Measurements from ENCODE around the gene HAGH.

The HAGH gene

DNA sequence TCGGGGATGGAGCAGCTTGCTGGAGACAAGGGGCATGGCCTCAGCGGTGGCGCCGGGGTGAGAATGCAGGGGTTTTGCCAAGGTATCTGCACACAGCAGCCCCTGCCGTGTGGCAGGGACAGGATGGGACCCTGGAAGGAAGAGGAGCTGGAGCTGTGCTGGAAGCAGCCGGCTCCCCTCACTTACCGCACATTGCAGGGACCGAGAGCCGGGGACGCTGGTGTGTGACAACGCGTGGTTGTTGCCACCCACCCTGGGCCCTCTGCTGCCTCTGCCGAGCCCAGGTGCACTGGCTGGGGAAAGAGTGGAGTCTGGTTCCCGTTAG, 40.8 kb downstream of the HAGH start:
- 0 out of 2 replicates have a peak, but pooled peaks cover 5% of the 10 kb centered on the region for H4K20me1 ChIP-seq (ENCODE audit: control insufficient read depth, insufficient read depth, low read depth, low read length)
- TF ChIP-seq, protein P1, sequence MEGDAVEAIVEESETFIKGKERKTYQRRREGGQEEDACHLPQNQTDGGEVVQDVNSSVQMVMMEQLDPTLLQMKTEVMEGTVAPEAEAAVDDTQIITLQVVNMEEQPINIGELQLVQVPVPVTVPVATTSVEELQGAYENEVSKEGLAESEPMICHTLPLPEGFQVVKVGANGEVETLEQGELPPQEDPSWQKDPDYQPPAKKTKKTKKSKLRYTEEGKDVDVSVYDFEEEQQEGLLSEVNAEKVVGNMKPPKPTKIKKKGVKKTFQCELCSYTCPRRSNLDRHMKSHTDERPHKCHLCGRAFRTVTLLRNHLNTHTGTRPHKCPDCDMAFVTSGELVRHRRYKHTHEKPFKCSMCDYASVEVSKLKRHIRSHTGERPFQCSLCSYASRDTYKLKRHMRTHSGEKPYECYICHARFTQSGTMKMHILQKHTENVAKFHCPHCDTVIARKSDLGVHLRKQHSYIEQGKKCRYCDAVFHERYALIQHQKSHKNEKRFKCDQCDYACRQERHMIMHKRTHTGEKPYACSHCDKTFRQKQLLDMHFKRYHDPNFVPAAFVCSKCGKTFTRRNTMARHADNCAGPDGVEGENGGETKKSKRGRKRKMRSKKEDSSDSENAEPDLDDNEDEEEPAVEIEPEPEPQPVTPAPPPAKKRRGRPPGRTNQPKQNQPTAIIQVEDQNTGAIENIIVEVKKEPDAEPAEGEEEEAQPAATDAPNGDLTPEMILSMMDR (IDR thresholded peaks at IDR 0.05; ENCODE audit: low read depth, low read length, poor library complexity, severe bottlenecking), result no peak
- no peak for TF ChIP-seq EZH2phosphoT487 (IDR thresholded peaks at IDR 0.05; ENCODE audit: borderline replicate concordance, low read length)
- H3K36me3 ChIP-seq (ENCODE audit: control insufficient read depth, low read length), result peaks cover 22% of the 10 kb centered on the region
- H3K79me2 ChIP-seq (ENCODE audit: control insufficient read depth, low read length), result peaks cover 62% of the 10 kb centered on the region
- no peak overlapping the region for H3K4me3 ChIP-seq (ENCODE audit: low read length)
- H3F3A ChIP-seq (ENCODE audit: control insufficient read depth, insufficient read depth), result no peaks in the 10 kb centered on the region
- no peak overlapping the region for H3K4me2 ChIP-seq (ENCODE audit: low read length)
- H3K9me3 ChIP-seq (ENCODE audit: control insufficient read depth, insufficient read depth, low read length), result no peaks in the 10 kb centered on the region
- no peak overlapping the region for H3K27ac ChIP-seq (ENCODE audit: low read depth, low read length)
- peaks cover 16% of the 10 kb centered on the region for H3K4me1 ChIP-seq (ENCODE audit: control insufficient read depth, low read length)
- H3K27me3 ChIP-seq (ENCODE audit: control insufficient read depth, low read length), result no peaks in the 10 kb centered on the region
- H3K9me2 ChIP-seq (replicated peaks; ENCODE audit: control insufficient read depth, low read length), result no peaks in the 10 kb centered on the region

DNA sequence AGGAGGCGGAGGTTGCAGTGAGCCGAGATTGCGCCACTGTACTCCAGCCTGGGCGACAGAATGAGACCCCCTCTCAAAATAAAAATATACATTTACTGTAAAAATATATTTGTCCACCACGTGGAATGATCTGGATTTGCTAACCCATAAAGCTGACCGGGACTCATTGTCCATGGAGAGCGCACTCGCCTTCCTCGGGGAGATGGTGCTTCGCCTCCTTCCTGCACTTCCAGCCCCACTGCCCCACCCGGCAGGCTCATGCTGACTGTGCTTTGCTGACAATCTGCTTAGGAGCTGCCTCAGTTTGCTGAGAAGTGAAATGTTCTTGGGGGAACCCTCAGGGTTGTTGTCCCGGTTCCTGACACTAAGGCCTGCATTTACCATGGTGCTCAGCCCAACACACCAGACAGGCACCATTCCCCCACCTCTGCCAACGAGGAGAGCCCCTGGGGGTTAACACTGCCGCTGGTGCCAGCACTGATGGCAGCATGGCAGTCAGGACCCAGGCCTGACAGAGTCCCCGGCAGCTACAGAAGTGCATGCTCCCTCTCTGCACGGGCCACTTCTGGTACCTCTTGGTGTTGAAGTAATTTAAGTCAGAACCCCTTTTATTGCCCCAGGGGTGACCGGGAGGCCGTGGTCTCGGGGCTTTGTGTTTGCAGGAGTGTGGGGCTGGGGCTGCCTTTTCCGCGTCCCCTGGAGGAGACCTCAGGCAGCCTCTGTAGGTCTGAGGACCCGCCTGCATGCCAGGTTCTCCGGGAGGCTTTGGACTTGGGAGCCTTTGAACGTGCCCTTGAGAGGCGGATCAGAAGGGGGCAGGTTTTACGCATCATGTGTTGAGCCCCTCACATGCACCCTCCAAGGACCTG, 41.4 kb downstream of the HAGH start:
- Histone ChIP-seq H3K79me2 (ENCODE audit: control insufficient read depth, low read length) (peaks cover 62% of the 10 kb centered on the region), H3K36me3 (ENCODE audit: control insufficient read depth, low read length) (peaks cover 22% of the 10 kb centered on the region)
- TF ChIP-seq, protein P1 (IDR thresholded peaks at IDR 0.05; ENCODE audit: low read depth, low read length, poor library complexity, severe bottlenecking), result no peak
- no peak for TF ChIP-seq EZH2phosphoT487 (IDR thresholded peaks at IDR 0.05; ENCODE audit: borderline replicate concordance, low read length)

DNA sequence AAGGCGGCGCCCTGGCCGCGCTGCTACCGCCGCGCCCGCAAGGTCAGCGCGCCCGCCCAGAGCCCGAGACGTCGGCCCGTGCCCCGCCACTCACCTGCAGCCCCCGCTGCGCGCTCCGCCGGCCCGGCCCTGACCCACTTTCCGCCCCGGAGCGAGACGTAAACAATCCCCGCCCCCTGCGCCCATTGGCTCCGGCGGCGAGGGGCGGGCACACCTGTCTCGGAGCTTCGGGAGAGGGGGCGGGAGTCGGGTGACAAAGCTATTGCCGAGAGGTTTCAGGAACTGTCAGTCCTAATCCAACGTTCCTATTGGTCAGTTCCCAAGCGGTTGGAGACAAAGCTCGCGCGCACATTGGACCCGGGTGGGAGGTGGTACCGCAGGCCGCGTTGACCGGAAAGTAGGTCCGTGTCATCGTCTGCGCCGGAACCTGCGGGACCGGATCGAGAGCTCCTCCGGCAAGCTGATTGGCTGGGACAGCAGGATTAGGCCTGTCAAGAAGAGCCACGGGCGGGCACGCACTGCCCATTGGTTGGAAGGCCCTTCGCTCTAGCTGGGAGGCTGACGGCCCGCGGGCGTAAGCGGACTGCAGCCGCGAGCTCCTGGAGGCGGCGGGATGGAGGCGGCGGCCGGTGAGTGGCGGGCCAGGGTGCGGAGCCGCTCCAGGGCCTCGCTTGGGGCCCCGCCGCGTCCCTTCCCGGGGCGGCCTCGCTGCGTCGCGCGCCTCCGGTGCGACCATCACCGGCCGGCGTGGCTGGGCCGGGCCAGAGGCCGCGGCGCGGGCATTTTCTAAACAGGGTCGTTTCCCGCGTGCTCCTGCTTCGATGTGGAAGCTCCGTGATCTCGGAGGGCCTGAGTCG, 44.0 kb downstream of the HAGH start, which contains the start of the genes NUBP2 and SPSB3:
Gene NUBP2 (plus strand): TSS at position 553 of the 857 bp plus-strand sequence. CDS start 61 bp downstream, at position 614.
Gene SPSB3 (minus strand): TSS at position 164 of the 857 bp plus-strand sequence. CDS start 1,088 bp downstream, outside the sequence.
- TF ChIP-seq EZH2phosphoT487 (IDR thresholded peaks at IDR 0.05; ENCODE audit: borderline replicate concordance, low read length), result no peak
- TF ChIP-seq, protein P1 (IDR thresholded peaks at IDR 0.05; ENCODE audit: low read depth, low read length, poor library complexity, severe bottlenecking), result no peak
- peaks cover 60% of the 10 kb centered on the region for H3K79me2 ChIP-seq (ENCODE audit: control insufficient read depth, low read length)

More for the DNA sequence above, 41.4 kb downstream of the HAGH start:
- no peaks in the 10 kb centered on the region for H3K9me2 ChIP-seq (replicated peaks; ENCODE audit: control insufficient read depth, low read length)
- no peak overlapping the region for H3K4me3 ChIP-seq (ENCODE audit: low read length)
- H3K4me1 ChIP-seq (ENCODE audit: control insufficient read depth, low read length), result peaks cover 16% of the 10 kb centered on the region
- no peaks in the 10 kb centered on the region for H3F3A ChIP-seq (ENCODE audit: control insufficient read depth, insufficient read depth)
- no peaks in the 10 kb centered on the region for H3K27me3 ChIP-seq (ENCODE audit: control insufficient read depth, low read length)
- H3K9me3 ChIP-seq (ENCODE audit: control insufficient read depth, insufficient read depth, low read length), result no peaks in the 10 kb centered on the region
- H4K20me1 ChIP-seq (ENCODE audit: control insufficient read depth, insufficient read depth, low read depth, low read length), result 0 out of 2 replicates have a peak, but pooled peaks cover 5% of the 10 kb centered on the region
- no peak overlapping the region for H3K4me2 ChIP-seq (ENCODE audit: low read length)
- H3K27ac ChIP-seq (ENCODE audit: low read depth, low read length), result no peak overlapping the region

More for the DNA sequence above, 44.0 kb downstream of the HAGH start, which contains the start of the genes NUBP2 and SPSB3:
- Histone ChIP-seq H3K9me3 (ENCODE audit: control insufficient read depth, insufficient read depth, low read length) (no peaks in the 10 kb centered on the region), H3K27me3 (ENCODE audit: control insufficient read depth, low read length) (no peaks in the 10 kb centered on the region), H3K4me1 (ENCODE audit: control insufficient read depth, low read length) (peaks cover 16% of the 10 kb centered on the region), H3F3A (ENCODE audit: control insufficient read depth, insufficient read depth) (no peaks in the 10 kb centered on the region), H3K36me3 (ENCODE audit: control insufficient read depth, low read length) (peaks cover 22% of the 10 kb centered on the region), H3K9me2 (replicated peaks; ENCODE audit: control insufficient read depth, low read length) (no peaks in the 10 kb centered on the region), H3K27ac (ENCODE audit: low read depth, low read length) (peak within 1 kb of the TSS; percentile 20; the same call in 1 of the 2 replicates), H3K4me2 (ENCODE audit: low read length) (peak within 1 kb of the TSS; percentile 93), H3K4me3 (ENCODE audit: low read length) (peak within 1 kb of the TSS; percentile 82), H4K20me1 (ENCODE audit: control insufficient read depth, insufficient read depth, low read depth, low read length) (0 out of 2 replicates have a peak, but pooled peaks cover 5% of the 10 kb centered on the region)

Measured in DOHH2 (cell line).